ENCODE measurements around the gene PRPH2.

The PRPH2 gene

GRCh38 chr6:42726026-42726425 lies 3.6 kb upstream of the PRPH2 start:
- H3K27ac ChIP-seq (ENCODE audit: low read length, poor library complexity, severe bottlenecking), result no peak overlapping the region
- H3K4ac ChIP-seq (ENCODE audit: low read depth in 1 of 2, low read length in 2 of 2), result no peak overlapping the region
- no peaks in the 10 kb centered on the region for H3K79me1 ChIP-seq (replicated peaks; ENCODE audit: low read length, poor library complexity, severe bottlenecking)
- H2BK120ac ChIP-seq (ENCODE audit: low read depth, low read length), result no peak overlapping the region
- no peak overlapping the region for H3K18ac ChIP-seq (ENCODE audit: low read depth in 1 of 2, low read length in 2 of 2)
- H3K27me3 ChIP-seq (ENCODE audit: control insufficient read depth in 1 of 2, insufficient read depth in 1 of 2, low read length in 2 of 2), result no peaks in the 10 kb centered on the region
- H2AFZ ChIP-seq (ENCODE audit: low read depth, low read length), result no peak overlapping the region
- H3K4me3 ChIP-seq (ENCODE audit: insufficient read depth in 1 of 2, low read depth in 1 of 2, low read length in 2 of 2), result peak overlapping the region in 1 of 2 experiments; percentile 66
- no peak overlapping the region for H2AK5ac ChIP-seq (ENCODE audit: low read length, severe bottlenecking)
- no peak overlapping the region for H4K91ac ChIP-seq (ENCODE audit: low read length)
- H4K8ac ChIP-seq (ENCODE audit: low read length), result no peak overlapping the region
- H3K9ac ChIP-seq (ENCODE audit: low read length), result peak overlapping the region; percentile 90
- H3K4me2 ChIP-seq (ENCODE audit: low read length, poor library complexity, severe bottlenecking), result no peak overlapping the region
- no peak overlapping the region for H2BK12ac ChIP-seq (ENCODE audit: low read length in 2 of 2)
- no peak overlapping the region for H2BK15ac ChIP-seq (ENCODE audit: low read depth, poor library complexity, severe bottlenecking)
- H3K14ac ChIP-seq (ENCODE audit: low read length in 2 of 2), result no peak overlapping the region
- H3K36me3 ChIP-seq (ENCODE audit: control insufficient read depth in 1 of 2, insufficient read depth in 2 of 2, low read depth in 1 of 2, low read length in 2 of 2), result no peaks in the 10 kb centered on the region
- no peak overlapping the region for H2BK5ac ChIP-seq (ENCODE audit: low read depth, low read length, poor library complexity, severe bottlenecking)
- H3K4me1 ChIP-seq (ENCODE audit: control insufficient read depth, insufficient read depth, low read depth, low read length), result no peaks in the 10 kb centered on the region
- no peak for DNase-seq
- no peaks in the 10 kb centered on the region for H3K9me3 ChIP-seq (ENCODE audit: control insufficient read depth, low read length)
- H3K23ac ChIP-seq (ENCODE audit: low read length in 2 of 2), result no peak overlapping the region

GRCh38 chr6:42724825-42725224 lies 2.4 kb upstream of the PRPH2 start:
- Histone ChIP-seq H3K4me3 (ENCODE audit: insufficient read depth in 1 of 2, low read depth in 1 of 2, low read length in 2 of 2) (no peak overlapping the region), H3K4ac (ENCODE audit: low read depth in 1 of 2, low read length in 2 of 2) (no peak overlapping the region), H4K8ac (ENCODE audit: low read length) (no peak overlapping the region), H2BK15ac (ENCODE audit: low read depth, poor library complexity, severe bottlenecking) (no peak overlapping the region), H3K27ac (ENCODE audit: low read length, poor library complexity, severe bottlenecking) (no peak overlapping the region), H2AK5ac (ENCODE audit: low read length, severe bottlenecking) (no peak overlapping the region), H3K27me3 (ENCODE audit: control insufficient read depth in 1 of 2, insufficient read depth in 1 of 2, low read length in 2 of 2) (peaks cover 0 to 6% of the 10 kb centered on the region in 2 experiments), H4K91ac (ENCODE audit: low read length) (no peak overlapping the region), H3K79me1 (replicated peaks; ENCODE audit: low read length, poor library complexity, severe bottlenecking) (no peaks in the 10 kb centered on the region), H2BK120ac (ENCODE audit: low read depth, low read length) (no peak overlapping the region), H3K4me2 (ENCODE audit: low read length, poor library complexity, severe bottlenecking) (no peak overlapping the region), H2AFZ (ENCODE audit: low read depth, low read length) (no peak overlapping the region), H3K23ac (ENCODE audit: low read length in 2 of 2) (no peak overlapping the region), H3K9me3 (ENCODE audit: control insufficient read depth, low read length) (no peaks in the 10 kb centered on the region), H3K9ac (ENCODE audit: low read length) (no peak overlapping the region), H2BK5ac (ENCODE audit: low read depth, low read length, poor library complexity, severe bottlenecking) (no peak overlapping the region), H2BK12ac (ENCODE audit: low read length in 2 of 2) (no peak overlapping the region), H3K4me1 (ENCODE audit: control insufficient read depth, insufficient read depth, low read depth, low read length) (peaks cover 4% of the 10 kb centered on the region), H3K14ac (ENCODE audit: low read length in 2 of 2) (no peak overlapping the region), H3K18ac (ENCODE audit: low read depth in 1 of 2, low read length in 2 of 2) (no peak overlapping the region), H3K36me3 (ENCODE audit: control insufficient read depth in 1 of 2, insufficient read depth in 2 of 2, low read depth in 1 of 2, low read length in 2 of 2) (no peaks in the 10 kb centered on the region)
- DNase-seq, result no peak

DNA sequence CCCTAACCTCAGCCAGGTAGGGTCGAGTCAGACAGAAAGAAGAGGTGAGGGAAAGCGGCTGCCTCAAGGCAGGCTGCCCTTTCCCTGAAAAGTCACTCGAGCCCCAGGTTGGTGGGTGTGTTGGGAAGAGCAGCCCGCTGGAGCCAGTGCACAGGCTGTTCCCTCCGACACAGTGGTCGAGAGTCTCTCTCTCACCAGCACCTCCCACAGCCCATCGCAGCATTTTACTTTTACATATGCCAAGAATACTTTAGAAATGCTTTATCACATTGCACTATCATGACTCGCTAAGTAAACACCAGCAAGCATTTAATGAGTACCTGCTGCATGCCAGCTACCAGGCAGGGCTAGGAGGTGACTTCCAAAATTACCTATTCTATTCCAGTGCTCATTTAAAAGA lies 1.7 kb downstream of the PRPH2 start:
- H3K4me1 ChIP-seq (ENCODE audit: control insufficient read depth, insufficient read depth, low read depth, low read length), result peaks cover 6% of the 10 kb centered on the region
- 60% methylated on average over 8 of the region's 8 CpGs for WGBS
- no peak overlapping the region for H3K4ac ChIP-seq (ENCODE audit: low read depth in 1 of 2, low read length in 2 of 2)
- H2AK5ac ChIP-seq (ENCODE audit: low read length, severe bottlenecking), result peak overlapping the region; percentile 22
- no peak overlapping the region for H3K27ac ChIP-seq (ENCODE audit: low read length, poor library complexity, severe bottlenecking)
- H3K4me2 ChIP-seq (ENCODE audit: low read length, poor library complexity, severe bottlenecking), result peak overlapping the region; percentile 14
- H3K9ac ChIP-seq (ENCODE audit: low read length), result no peak overlapping the region
- no peak overlapping the region for H2AFZ ChIP-seq (ENCODE audit: low read depth, low read length)
- peaks cover 0 to 6% of the 10 kb centered on the region in 2 experiments for H3K27me3 ChIP-seq (ENCODE audit: control insufficient read depth in 1 of 2, insufficient read depth in 1 of 2, low read length in 2 of 2)
- H2BK120ac ChIP-seq (ENCODE audit: low read depth, low read length), result no peak overlapping the region
- no peak overlapping the region for H3K4me3 ChIP-seq (ENCODE audit: insufficient read depth in 1 of 2, low read depth in 1 of 2, low read length in 2 of 2)
- H3K36me3 ChIP-seq (ENCODE audit: control insufficient read depth in 1 of 2, insufficient read depth in 2 of 2, low read depth in 1 of 2, low read length in 2 of 2), result no peaks in the 10 kb centered on the region
- no peak overlapping the region for H4K8ac ChIP-seq (ENCODE audit: low read length)
- H2BK5ac ChIP-seq (ENCODE audit: low read depth, low read length, poor library complexity, severe bottlenecking), result no peak overlapping the region
- no peak overlapping the region for H3K18ac ChIP-seq (ENCODE audit: low read depth in 1 of 2, low read length in 2 of 2)
- no peak overlapping the region for H4K91ac ChIP-seq (ENCODE audit: low read length)
- no peak overlapping the region for H3K23ac ChIP-seq (ENCODE audit: low read length in 2 of 2)
- H3K14ac ChIP-seq (ENCODE audit: low read length in 2 of 2), result no peak overlapping the region
- H2BK12ac ChIP-seq (ENCODE audit: low read length in 2 of 2), result no peak overlapping the region
- no peak overlapping the region for H2BK15ac ChIP-seq (ENCODE audit: low read depth, poor library complexity, severe bottlenecking)
- no peak for DNase-seq
- H3K9me3 ChIP-seq (ENCODE audit: control insufficient read depth, low read length), result no peaks in the 10 kb centered on the region
- no peaks in the 10 kb centered on the region for H3K79me1 ChIP-seq (replicated peaks; ENCODE audit: low read length, poor library complexity, severe bottlenecking)

DNA sequence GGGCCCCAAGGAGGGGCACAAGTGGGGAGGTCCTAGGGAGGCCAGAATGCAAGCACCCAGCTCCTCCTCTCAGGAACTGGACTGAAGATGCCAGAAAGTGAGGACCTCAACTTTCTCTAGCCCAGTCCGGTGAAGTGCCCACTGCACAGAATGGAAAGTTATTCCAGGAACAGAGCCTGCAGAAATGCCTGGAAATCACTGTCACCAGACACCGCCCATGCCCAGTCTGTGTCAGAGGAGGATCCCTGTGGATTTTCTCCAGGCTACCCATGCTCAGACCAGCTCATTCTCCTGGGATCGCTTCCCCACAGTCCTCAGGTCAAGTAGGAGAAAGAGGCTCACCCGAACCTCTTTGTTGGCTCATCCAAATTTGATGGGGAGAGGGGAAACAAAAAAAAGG lies 6.5 kb downstream of the PRPH2 start:
- no peak overlapping the region for H2AFZ ChIP-seq (ENCODE audit: low read depth, low read length)
- no peaks in the 10 kb centered on the region for H3K36me3 ChIP-seq (ENCODE audit: control insufficient read depth in 1 of 2, insufficient read depth in 2 of 2, low read depth in 1 of 2, low read length in 2 of 2)
- H3K18ac ChIP-seq (ENCODE audit: low read depth in 1 of 2, low read length in 2 of 2), result no peak overlapping the region
- H2BK12ac ChIP-seq (ENCODE audit: low read length in 2 of 2), result no peak overlapping the region
- H3K23ac ChIP-seq (ENCODE audit: low read length in 2 of 2), result no peak overlapping the region
- H3K4me2 ChIP-seq (ENCODE audit: low read length, poor library complexity, severe bottlenecking), result no peak overlapping the region
- peaks cover 6% of the 10 kb centered on the region for H3K4me1 ChIP-seq (ENCODE audit: control insufficient read depth, insufficient read depth, low read depth, low read length)
- no peak overlapping the region for H3K27ac ChIP-seq (ENCODE audit: low read length, poor library complexity, severe bottlenecking)
- H3K14ac ChIP-seq (ENCODE audit: low read length in 2 of 2), result no peak overlapping the region
- no peak overlapping the region for H2BK5ac ChIP-seq (ENCODE audit: low read depth, low read length, poor library complexity, severe bottlenecking)
- H3K4ac ChIP-seq (ENCODE audit: low read depth in 1 of 2, low read length in 2 of 2), result no peak overlapping the region
- H4K91ac ChIP-seq (ENCODE audit: low read length), result no peak overlapping the region
- no peak overlapping the region for H2AK5ac ChIP-seq (ENCODE audit: low read length, severe bottlenecking)
- 83% methylated on average over 4 of the region's 4 CpGs for WGBS
- no peak overlapping the region for H2BK120ac ChIP-seq (ENCODE audit: low read depth, low read length)
- H3K9me3 ChIP-seq (ENCODE audit: control insufficient read depth, low read length), result peaks cover 13% of the 10 kb centered on the region
- no peak for DNase-seq
- peak overlapping the region; percentile 40 for H2BK15ac ChIP-seq (ENCODE audit: low read depth, poor library complexity, severe bottlenecking)
- no peak overlapping the region for H3K9ac ChIP-seq (ENCODE audit: low read length)
- no peak overlapping the region for H3K4me3 ChIP-seq (ENCODE audit: insufficient read depth in 1 of 2, low read depth in 1 of 2, low read length in 2 of 2)
- H3K79me1 ChIP-seq (replicated peaks; ENCODE audit: low read length, poor library complexity, severe bottlenecking), result no peaks in the 10 kb centered on the region
- peaks cover 0 to 6% of the 10 kb centered on the region in 2 experiments for H3K27me3 ChIP-seq (ENCODE audit: control insufficient read depth in 1 of 2, insufficient read depth in 1 of 2, low read length in 2 of 2)
- H4K8ac ChIP-seq (ENCODE audit: low read length), result no peak overlapping the region

Measured in mesenchymal stem cell (in vitro differentiated cells and primary cell).